Measurements from ENCODE around the gene GNPDA1.

The GNPDA1 gene

DNA sequence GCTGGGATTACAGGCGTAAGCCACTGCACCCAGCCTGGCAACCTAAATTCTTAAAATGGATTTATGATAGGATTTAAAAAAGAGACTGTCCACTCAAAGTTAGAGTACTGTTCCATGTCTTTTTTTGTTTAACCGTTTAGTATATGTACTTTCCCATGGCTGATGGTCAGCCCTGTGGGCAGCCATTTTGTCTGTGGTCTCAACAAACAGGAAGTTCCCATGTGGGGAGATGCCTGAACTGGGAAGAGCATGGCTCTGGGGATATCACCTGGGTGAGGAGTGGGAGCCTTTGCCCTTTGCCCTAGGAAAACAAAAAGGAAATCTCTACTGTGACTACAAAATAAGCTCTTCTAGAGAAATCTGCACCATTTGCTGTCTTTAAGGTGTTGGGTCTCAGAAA is 27.5 kb upstream of the GNPDA1 start:
- no peak for TF ChIP-seq TAF1 (IDR thresholded peaks at IDR 0.05; ENCODE audit: borderline replicate concordance, insufficient read depth, low read length)

DNA sequence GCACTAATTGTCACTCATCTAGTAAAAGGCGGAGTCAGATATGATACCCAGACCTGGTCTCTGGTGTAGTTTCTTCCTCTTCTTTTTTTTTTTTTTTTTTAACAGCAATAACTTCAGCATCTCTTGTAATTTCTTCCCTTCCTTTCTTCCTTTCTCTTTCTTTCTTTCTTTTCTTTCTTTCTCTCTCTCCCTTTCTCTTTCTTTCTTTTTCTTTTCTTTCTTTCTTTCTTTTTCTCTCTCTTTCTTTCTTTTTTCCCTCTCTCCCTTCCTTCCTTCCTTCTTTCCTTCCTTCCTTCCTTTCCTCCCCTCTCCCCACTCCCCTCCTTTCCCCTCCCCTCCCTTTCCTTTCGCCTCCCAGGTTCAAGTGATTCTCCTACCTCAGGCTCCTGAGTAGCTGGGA is 25.9 kb upstream of the GNPDA1 start:
- TF ChIP-seq TAF1 (IDR thresholded peaks at IDR 0.05; ENCODE audit: borderline replicate concordance, insufficient read depth, low read length) (no peak), FOXP2 (optimal IDR thresholded peaks at IDR 0.05; ENCODE audit: borderline replicate concordance, extremely low read depth, extremely low read length, insufficient read depth) (no peak), SIN3A (IDR thresholded peaks at IDR 0.05; ENCODE audit: borderline replicate concordance, insufficient read depth, low read length) (no peak), POLR2AphosphoS5 (IDR thresholded peaks at IDR 0.05; ENCODE audit: low read depth, low read length) (no peak)
- TF ChIP-seq, protein P1, sequence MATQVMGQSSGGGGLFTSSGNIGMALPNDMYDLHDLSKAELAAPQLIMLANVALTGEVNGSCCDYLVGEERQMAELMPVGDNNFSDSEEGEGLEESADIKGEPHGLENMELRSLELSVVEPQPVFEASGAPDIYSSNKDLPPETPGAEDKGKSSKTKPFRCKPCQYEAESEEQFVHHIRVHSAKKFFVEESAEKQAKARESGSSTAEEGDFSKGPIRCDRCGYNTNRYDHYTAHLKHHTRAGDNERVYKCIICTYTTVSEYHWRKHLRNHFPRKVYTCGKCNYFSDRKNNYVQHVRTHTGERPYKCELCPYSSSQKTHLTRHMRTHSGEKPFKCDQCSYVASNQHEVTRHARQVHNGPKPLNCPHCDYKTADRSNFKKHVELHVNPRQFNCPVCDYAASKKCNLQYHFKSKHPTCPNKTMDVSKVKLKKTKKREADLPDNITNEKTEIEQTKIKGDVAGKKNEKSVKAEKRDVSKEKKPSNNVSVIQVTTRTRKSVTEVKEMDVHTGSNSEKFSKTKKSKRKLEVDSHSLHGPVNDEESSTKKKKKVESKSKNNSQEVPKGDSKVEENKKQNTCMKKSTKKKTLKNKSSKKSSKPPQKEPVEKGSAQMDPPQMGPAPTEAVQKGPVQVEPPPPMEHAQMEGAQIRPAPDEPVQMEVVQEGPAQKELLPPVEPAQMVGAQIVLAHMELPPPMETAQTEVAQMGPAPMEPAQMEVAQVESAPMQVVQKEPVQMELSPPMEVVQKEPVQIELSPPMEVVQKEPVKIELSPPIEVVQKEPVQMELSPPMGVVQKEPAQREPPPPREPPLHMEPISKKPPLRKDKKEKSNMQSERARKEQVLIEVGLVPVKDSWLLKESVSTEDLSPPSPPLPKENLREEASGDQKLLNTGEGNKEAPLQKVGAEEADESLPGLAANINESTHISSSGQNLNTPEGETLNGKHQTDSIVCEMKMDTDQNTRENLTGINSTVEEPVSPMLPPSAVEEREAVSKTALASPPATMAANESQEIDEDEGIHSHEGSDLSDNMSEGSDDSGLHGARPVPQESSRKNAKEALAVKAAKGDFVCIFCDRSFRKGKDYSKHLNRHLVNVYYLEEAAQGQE (IDR thresholded peaks at IDR 0.05; ENCODE audit: insufficient read depth in 1 of 2, low read depth in 2 of 2, low read length in 2 of 2), result no peak

DNA sequence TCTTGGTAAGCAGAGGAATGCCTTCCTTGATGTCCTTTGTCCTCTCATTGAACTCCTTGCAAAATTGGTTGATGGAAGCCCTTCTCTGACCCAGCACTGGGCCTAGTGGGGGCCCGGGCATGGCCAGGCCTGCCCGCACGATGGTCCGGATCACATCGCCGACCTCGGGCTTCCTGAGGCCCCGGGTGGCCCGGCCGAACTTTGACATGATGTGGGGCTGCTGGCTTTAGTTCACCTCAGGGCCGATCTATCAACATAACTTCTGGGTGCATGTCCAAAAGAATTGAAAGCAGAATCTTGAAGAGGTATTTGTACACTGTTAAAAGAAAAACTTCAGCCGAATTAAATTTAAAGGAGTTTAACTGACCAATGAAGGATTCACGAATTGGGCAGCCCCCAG is 24.1 kb upstream of the GNPDA1 start:
- TF ChIP-seq, protein P1 (IDR thresholded peaks at IDR 0.05; ENCODE audit: insufficient read depth in 1 of 2, low read depth in 2 of 2, low read length in 2 of 2), result no peak
- TF ChIP-seq SIN3A (IDR thresholded peaks at IDR 0.05; ENCODE audit: borderline replicate concordance, insufficient read depth, low read length), result no peak
- no peak for TF ChIP-seq FOXP2 (optimal IDR thresholded peaks at IDR 0.05; ENCODE audit: borderline replicate concordance, extremely low read depth, extremely low read length, insufficient read depth)
- no peak for TF ChIP-seq TAF1 (IDR thresholded peaks at IDR 0.05; ENCODE audit: borderline replicate concordance, insufficient read depth, low read length)
- TF ChIP-seq POLR2AphosphoS5 (IDR thresholded peaks at IDR 0.05; ENCODE audit: low read depth, low read length), result no peak

DNA sequence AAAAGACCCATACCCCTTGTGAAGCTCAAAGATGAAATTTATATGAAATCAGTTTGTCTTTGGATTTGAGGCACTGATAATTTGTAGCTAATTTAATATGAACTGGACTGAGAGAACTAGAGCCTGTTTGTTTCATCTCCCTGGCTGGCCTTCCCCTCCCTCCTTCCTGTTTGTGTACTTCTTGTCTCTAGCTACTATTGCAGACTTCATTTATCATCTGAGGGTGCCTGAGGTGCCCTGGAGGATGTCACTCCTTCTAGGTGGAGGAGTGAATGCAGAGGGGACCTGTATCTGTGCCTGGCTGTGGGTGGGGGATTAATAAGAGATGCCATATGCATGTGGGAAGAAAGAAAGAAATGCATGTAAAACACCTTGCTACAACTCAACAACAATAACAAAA is 22.2 kb upstream of the GNPDA1 start:
- no peak for TF ChIP-seq POLR2AphosphoS5 (IDR thresholded peaks at IDR 0.05; ENCODE audit: low read depth, low read length)
- TF ChIP-seq TAF1 (IDR thresholded peaks at IDR 0.05; ENCODE audit: borderline replicate concordance, insufficient read depth, low read length), result no peak
- TF ChIP-seq, protein P1 (IDR thresholded peaks at IDR 0.05; ENCODE audit: insufficient read depth in 1 of 2, low read depth in 2 of 2, low read length in 2 of 2), result no peak
- no peak for TF ChIP-seq SIN3A (IDR thresholded peaks at IDR 0.05; ENCODE audit: borderline replicate concordance, insufficient read depth, low read length)
- no peak for TF ChIP-seq FOXP2 (optimal IDR thresholded peaks at IDR 0.05; ENCODE audit: borderline replicate concordance, extremely low read depth, extremely low read length, insufficient read depth)

DNA sequence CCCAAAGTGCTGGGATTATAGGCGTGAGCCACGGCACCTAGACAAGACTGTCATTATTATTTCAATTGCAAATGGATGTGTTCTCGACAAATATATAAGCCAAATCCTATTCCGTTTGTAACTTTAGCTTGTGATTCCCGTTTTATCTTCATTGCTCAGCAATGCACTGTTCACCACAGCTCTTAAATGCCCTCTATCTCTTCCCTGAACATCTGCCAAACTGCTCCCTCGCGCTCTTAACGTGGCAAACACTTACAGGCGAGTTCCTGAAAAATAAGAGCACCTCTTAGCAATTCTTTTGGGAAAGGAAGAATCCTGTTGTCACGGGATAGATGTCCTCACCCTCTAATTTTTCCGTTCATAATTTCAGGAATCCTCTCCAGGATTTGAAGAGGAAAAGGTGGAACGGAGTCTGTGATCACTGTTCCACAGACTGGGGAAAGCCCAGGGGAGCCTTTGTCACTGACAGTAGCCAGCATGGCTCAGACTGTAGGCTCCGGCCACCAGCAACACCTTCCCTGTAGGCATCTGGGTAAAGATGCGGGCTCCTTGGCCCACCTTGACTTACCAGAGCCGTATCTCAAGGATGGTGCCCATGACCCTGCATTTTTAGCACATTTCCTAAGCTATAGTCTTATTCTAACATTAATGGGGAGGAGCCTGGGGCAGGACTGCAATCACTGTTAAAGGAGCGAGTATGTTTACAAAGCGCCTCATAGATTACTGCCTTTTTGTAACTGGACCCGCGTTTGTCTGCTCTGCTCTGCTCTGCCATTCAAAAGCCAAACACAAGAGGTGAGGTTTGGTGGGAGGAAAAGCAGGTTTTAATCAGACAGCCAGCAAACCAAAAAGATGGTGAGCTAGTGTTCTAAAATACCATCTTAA is 20.2 kb upstream of the GNPDA1 start:
- no peak for TF ChIP-seq POLR2AphosphoS5 (IDR thresholded peaks at IDR 0.05; ENCODE audit: low read depth, low read length)
- no peak for TF ChIP-seq FOXP2 (optimal IDR thresholded peaks at IDR 0.05; ENCODE audit: borderline replicate concordance, extremely low read depth, extremely low read length, insufficient read depth)
- TF ChIP-seq, protein P1 (IDR thresholded peaks at IDR 0.05; ENCODE audit: insufficient read depth in 1 of 2, low read depth in 2 of 2, low read length in 2 of 2), result no peak
- TF ChIP-seq SIN3A (IDR thresholded peaks at IDR 0.05; ENCODE audit: borderline replicate concordance, insufficient read depth, low read length), result no peak
- TF ChIP-seq TAF1 (IDR thresholded peaks at IDR 0.05; ENCODE audit: borderline replicate concordance, insufficient read depth, low read length), result no peak

Data from PFSK-1 (cell line).